Activated CD8-positive, alpha-beta memory T cell treated with anti-CD3 and anti-CD28 coated beads, Interleukin-2, amount 50 U/mL, for 24 hours (primary cell): ENCODE data around the gene AFF4.
A peak's percentile ranks its signal among the peaks of the same experiment; 100 is the strongest.

Experiments
- DNase-seq: peaks from one replicate; pipeline ENCODE4 v3.0.0-alpha.2; 2020; ENCODE audit errors: extremely low read depth

Gene AFF4

DNA sequence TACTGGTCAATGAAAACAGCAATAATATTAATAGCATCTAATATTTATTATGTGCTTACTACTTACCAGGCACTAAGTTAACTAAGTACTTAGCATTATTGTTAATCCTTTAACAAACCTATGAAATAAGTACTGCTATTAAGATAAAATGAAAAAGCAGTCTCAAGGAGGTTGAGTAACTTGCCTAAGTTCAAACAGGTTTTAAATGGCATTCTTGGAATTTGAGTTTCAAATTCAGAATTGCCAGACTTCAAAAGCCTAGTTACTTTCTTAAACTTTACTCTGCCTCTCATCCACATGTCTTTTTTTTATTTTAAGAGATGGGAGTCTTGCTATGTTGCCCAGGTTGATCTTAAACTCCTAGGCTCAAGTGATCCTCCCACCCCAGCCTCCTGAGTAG is 73.9 kb downstream of the AFF4 start:
- no peak for DNase-seq

DNA sequence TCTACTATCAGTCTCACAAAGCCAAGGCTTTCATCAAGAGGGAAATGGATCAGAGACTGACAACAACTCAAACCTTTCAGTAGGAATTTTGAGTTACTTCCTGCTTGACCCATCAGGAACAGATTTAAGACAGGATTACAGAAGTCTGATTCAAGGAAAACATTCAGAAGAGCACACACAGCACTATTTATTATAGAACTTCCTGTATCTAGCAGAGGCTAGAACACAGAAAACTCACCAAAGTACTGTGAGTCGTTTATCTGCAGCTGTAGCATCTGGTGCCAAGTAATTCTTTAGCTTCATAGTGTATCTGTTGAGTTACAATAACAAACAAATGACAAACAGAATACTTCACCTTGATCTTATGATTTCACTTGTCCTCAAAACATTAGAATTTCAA is 76.2 kb downstream of the AFF4 start:
- DNase-seq = no peak

DNA sequence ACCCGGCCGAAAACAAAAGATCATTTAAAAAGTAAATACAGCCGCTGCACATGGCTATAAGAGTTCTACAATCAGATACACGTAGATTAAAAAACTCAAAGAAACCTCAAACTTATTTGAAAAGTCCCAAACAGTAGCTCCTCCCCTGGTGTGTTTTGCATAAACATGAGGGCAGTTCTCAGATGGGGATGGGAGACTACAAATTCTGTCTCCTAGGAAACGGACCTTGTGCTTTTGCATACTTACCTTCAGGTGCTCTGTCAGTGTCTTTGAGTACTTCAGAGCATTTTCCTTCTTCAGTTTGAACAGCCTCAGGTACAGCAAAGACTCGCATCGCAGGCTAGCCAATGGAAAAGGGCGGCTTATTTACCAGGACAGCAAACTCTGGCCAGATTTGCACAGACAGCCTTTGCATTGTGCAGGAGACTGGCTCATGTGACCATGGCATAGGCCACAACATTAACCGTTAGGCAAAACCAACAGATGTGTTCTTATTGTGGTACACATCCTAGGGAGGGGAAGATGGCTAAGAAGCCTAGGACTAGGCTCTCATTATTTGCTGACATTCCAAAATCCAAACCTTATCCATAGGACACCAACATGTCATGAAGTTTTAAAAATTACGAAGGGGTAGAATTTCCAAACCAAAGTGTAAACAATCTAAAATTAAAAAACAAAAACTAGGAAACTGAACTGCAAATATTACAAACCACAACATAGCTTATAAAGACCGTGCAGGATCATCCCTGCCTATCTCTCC is 77.2 kb downstream of the AFF4 start:
- no peak for DNase-seq

DNA sequence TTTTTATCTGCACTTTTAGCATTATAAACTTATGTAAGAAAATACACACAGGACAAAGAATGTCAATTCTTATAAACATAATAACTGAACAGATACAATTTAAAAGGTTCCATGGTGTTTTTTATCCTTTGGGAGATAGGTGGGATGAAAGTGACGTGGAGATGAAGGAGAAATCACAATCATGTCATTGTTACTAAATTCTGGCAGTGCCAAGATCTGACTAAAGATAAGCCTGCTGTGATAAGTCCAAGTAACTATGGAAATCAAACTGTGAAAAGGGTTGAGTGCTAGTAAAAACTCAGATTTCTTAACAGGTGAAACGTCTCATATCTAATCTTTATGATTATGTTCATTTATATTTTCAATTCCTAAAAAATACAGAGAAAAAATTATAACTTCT is 78.9 kb downstream of the AFF4 start:
- DNase-seq = no peak

GRCh38 chr5:132883261-132883834 is 80.1 kb downstream of the AFF4 start:
- DNase-seq = no peak

DNA sequence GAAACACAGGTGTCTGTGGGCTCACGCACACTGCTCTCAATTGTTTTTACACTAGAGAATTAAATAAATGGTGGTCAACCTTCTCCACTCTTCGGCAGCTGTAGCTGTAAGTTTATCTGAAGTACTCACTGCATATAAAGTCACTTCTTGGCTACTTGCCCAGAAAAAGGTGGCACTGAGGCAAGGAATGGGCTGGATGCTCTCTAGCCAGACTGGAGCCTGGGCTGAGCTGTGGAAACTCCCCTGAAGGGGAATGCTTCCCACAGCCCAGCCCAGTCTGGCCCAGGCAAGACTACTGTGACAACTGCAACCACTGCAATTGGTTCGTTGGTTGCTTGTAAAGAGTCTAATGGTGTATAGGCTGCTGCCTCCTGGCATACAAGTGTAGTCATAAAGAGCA is 85.5 kb downstream of the AFF4 start:
- DNase-seq = no peak

GRCh38 chr5:132877466-132877865 is 86.0 kb downstream of the AFF4 start:
- DNase-seq = no peak

DNA sequence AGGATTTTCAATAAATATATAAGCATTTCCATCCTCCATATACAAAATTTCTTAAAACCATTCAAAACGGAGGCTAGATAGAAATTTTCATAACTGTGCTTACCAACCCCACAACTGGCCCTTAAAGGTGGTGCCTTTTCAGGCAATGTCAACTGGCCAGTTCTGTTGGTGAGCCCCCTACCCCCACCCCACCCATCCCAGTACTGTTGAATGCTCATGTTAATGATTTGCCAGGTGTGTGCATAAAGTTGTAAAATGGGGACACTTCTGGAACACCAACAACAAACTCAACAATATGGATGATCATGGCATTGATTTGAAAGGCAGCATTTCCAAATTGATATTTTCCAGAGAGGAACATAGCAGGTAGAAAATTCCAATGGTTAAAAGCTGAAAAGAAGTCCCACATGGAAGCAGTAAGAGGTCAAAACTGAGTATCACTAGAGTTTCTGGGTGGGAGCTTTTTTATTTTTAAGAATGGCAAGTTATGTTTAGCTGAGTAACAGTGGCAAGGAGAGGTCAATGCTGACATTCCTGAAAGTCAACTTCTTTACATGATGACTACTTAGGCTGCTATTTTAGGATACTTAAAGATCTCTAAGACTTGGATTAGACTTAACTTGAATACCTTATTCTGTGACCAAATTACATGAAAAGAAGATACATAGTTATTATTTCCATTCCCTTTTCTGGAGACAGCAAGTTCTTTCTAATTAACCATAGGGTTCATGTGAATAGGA is 87.2 kb downstream of the AFF4 start:
- DNase-seq = no peak

GRCh38 chr5:132873930-132874271 is 89.5 kb downstream of the AFF4 start:
- no peak for DNase-seq

DNA sequence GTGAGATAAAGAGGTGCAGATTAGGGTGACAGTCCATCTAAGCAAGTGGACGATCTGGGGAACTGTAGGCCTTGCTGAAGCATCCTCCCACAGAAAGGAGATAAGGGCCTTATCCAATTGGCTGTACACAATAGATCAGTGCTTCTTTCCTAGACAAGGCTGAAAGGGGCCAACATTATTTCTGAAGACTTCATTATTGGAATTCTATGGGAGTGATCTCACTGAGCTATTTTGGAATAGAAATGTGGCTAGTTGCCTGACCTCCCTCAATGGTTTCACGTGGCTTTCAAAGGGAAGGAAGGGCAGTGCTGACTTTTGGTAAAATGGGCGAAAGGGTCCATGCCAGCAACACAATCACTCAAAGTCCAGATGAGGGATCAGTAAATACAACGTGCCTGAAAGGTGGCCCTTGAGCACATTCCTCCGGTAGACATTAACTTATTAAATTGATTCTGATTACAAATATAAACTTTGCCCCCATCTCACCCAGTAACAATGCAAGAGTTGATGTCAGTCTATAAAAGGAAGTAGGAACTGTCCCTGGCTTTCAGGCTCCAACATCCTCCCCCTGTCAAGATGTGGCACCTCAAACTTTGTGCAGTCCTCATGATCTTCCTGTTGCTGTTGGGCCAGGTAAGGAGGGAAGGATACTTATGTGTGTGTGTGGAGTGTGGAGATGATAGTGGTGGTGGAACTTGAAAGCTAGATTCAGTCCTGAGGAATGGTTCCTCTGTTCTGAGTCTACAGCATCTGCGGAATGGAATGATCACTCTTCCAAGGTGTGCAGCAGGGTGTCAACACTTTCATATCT is 90.1 kb downstream of the AFF4 start, which contains the start of gene LEAP2:
Gene LEAP2, plus strand, starts transcription at position 550 of the 811 bp plus-strand sequence. Its CDS starts 27 bp downstream, at position 577.
- no peak for DNase-seq

DNA sequence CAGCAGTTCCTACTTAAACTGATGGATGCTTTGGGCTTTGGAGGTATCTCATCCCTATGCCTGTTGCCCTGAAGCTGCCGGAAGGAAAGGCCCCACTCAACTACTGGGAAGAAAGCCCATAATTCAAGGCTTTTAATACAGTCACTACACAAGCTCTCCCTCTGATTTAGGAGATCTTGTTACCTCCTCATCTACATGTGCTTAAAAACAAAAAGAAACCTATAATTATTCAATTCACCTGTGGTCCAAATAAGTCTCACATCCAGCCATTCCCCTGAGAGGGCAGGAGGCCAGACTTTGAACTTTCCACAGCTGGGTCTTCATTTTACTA is 90.7 kb downstream of the AFF4 start:
- no peak for DNase-seq

- DNase-seq = no peak
Observed at GRCh38 chr5:132871459-132872284, 91.8 kb downstream of the AFF4 start.

- no peak for DNase-seq
Observed at GRCh38 chr5:132870801-132871200, 92.6 kb downstream of the AFF4 start.

GRCh38 chr5:132868754-132869153 is 94.7 kb downstream of the AFF4 start:
- DNase-seq = no peak

- DNase-seq = no peak
Observed at GRCh38 chr5:132867046-132867451, 96.4 kb downstream of the AFF4 start.

DNA sequence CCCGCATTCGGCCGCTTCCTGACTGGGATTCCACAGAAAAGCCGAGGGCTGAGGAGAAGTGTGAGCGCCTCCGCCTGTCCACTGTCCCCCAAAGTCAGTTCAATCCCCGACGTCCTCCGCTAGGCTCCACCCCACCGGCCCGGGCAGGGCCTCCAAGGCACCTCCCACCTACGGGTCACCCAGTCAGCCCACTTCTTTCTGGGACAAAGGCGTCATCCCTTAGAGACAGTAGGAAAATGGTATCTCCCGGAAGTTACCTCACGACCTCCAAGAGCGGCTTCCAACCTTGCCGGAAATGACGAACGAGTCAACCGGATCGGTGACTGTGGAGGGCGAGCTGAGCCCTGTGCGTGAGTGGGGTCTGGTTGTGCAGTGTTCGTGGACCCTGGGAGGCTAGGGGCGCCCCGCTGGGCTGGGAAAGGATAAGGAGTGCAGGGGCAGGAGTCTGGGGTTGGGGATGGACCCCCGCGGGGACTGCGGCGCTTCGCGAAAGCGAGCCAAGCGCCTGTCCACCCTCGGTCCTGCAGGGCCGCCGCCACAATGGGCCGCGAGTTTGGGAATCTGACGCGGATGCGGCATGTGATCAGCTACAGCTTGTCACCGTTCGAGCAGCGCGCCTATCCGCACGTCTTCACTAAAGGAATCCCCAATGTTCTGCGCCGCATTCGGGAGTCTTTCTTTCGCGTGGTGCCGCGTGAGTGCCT is 96.9 kb downstream of the AFF4 start, which contains the start of the genes GDF9 and UQCRQ:
Gene GDF9, minus strand, starts transcription at position 128 of the 704 bp plus-strand sequence. CDS start 1,936 bp downstream, outside the sequence.
Gene UQCRQ, plus strand, starts transcription at position 301 of the 704 bp plus-strand sequence. Its CDS starts 240 bp downstream, at position 541.
- peak; percentile 82 for DNase-seq

DNA sequence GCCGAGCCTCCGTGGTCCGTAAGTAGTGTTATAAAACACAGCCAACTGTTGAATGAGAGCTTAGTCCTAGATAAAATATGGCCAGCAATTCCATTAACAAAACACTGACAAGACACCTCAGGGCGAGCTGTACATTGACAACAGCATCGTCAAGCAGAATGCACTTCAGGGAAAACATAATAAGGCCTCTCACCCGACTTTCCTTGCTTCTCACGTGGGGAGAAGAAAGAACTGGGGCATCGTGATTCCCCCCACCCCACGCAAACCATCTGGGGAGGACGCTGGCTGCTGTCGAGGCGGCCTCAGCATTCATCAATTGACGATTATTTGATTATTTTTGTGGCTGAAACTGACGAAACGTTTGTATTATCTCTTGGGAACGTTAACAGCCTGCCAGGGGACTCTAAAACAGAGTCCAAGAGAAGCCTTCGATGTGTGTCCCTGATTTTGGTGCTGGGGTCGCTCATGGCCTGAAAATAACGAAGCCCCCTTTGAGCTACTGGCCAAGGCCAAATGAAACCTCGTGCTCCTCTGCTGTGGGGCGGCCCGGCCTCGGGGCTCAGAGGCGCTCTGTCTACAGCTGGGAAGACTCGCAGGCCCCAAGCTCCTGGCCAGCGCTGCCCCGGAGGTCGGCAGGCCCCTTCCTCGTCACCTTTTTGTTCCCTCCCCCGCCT is 97.6 kb downstream of the AFF4 start:
- DNase-seq = no peak

DNA sequence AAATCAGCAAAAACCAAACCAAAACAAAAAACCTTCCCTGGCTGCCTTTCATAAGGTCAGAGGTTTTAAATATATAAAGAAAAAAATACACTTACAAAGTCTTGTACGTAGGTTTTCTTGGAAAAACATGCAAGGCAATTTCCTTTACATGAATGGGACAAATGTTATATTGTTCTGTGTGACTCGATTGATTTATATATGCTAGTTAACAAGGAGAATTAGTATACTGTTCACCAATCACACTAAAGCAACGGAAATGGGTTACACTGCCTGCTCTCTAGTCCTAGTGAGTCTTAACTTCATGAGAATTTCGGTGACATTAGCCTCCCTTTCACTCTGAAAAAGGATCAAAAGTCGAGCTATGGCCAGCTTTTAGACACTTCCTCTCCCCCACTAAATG is 102.7 kb downstream of the AFF4 start:
- no peak for DNase-seq

DNA sequence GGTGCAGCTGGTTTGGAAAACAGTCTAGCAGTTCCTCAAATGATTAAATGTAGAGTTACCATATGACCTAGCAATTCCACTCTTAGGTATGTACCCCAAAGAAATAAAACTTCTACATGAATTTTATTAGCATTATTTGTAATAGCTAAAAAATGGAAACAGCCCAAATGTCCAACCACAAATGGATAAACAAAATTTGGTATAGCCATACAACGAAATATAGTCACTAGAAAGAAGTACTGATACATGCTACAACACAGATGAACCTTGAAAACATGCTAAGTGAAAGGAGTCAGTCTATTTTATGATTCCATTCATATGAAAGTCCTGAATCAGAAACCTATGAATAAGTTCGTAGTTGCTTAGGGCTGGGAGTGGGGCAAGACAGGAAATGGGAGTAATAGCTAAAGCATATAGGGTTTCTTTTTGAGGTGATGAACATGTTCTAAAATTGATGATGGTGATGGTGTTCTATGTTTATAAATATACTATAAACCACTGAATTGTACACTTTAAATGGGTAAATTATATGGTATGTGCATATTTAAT is 103.5 kb downstream of the AFF4 start:
- no peak for DNase-seq

DNA sequence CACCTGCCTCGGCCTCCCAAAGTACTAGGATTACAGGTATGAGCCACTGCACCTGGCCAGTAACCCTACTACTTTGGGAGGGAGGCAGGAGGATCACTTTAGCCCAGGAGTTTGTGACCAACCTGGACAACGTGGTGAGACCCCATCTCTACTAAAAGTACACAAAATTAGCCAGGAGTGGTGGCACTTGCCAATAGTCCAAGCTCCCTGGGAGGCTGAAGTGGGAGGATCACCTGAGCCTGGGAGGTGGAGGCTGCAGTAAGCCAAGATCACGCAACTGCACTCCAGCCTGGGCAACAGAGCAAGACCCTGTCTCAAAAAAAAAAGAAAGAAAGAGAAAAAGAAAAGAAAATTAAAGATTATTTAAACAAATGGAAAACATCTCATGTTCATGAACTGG is 107.4 kb downstream of the AFF4 start:
- DNase-seq = no peak
